HepG2 (cell line): ENCODE data around the gene MIA2. TPM values are rescaled to one million over a fixed set of nuclear protein-coding genes. Genes with fewer than 3 reads are reported as not detected.
A peak's percentile ranks its signal among the peaks of the same experiment; 100 is the strongest.

ENCODE experiments used
- CREB3 ChIP-seq: sonication (generic); formaldehyde crosslinking; IDR thresholded peaks from 2 replicates; pipeline ENCODE4 v1.5.0; 2020; ENCODE audit warnings: missing genetic modification reagents
- DRAP1 ChIP-seq: IDR thresholded peaks from 2 replicates; pipeline ENCODE4 v1.6.1; 2016; ENCODE audit warnings: missing genetic modification reagents, missing compliant biosample characterization
- JUN ChIP-seq: sonication (generic); formaldehyde crosslinking; IDR thresholded peaks from 2 replicates; pipeline ENCODE4 v1.4.0; 2020; ENCODE audit warnings: mild to moderate bottlenecking, missing genetic modification reagents
- MIER2 ChIP-seq: IDR thresholded peaks from 2 replicates; pipeline ENCODE4 v1.6.1; 2016; ENCODE audit warnings: missing biosample characterization, missing genetic modification reagents
- PATZ1 ChIP-seq: sonication (generic); formaldehyde crosslinking; IDR thresholded peaks from 2 replicates; pipeline ENCODE4 v1.4.0; 2020; ENCODE audit warnings: missing genetic modification reagents
- RAD21 ChIP-seq: fragments of 450-650 bp; formaldehyde crosslinking; IDR thresholded peaks from 2 replicates; pipeline ENCODE4 v1.5.0; 2020; ENCODE audit warnings: mild to moderate bottlenecking
- SIN3B ChIP-seq: fragments of 150-350 bp; IDR thresholded peaks from 2 replicates; pipeline ENCODE4 v1.6.1; 2014; ENCODE audit warnings: low read length
- TFDP1 ChIP-seq: IDR thresholded peaks from 2 replicates; pipeline ENCODE4 v1.6.1; 2016; ENCODE audit warnings: missing compliant biosample characterization, missing genetic modification reagents, borderline replicate concordance
- ZBTB7B ChIP-seq: sonication (generic); formaldehyde crosslinking; IDR thresholded peaks from 2 replicates; pipeline ENCODE4 v1.4.0; 2020; ENCODE audit warnings: missing genetic modification reagents
- ZMYM4 ChIP-seq: sonication (generic); formaldehyde crosslinking; IDR thresholded peaks from 2 replicates; pipeline ENCODE4 v1.8.1; 2023; ENCODE audit warnings: mild to moderate bottlenecking, missing genetic modification reagents
- ZNF205 ChIP-seq: IDR thresholded peaks from 2 replicates; pipeline ENCODE4 v1.6.1; 2018; ENCODE audit warnings: missing biosample characterization, missing genetic modification reagents
- ZNF280D ChIP-seq: sonication (generic); formaldehyde crosslinking; IDR thresholded peaks from 2 replicates; pipeline ENCODE4 v1.5.1; 2020; ENCODE audit warnings: mild to moderate bottlenecking, missing genetic modification reagents
- ZNF333 ChIP-seq: sonication (generic); formaldehyde crosslinking; IDR thresholded peaks from 2 replicates; pipeline ENCODE4 v1.4.0; 2020; ENCODE audit warnings: mild to moderate bottlenecking, missing genetic modification reagents, borderline replicate concordance
- ZNF451 ChIP-seq: sonication (generic); formaldehyde crosslinking; IDR thresholded peaks from 2 replicates; pipeline ENCODE4 v1.5.0; 2020; ENCODE audit warnings: mild to moderate bottlenecking, missing genetic modification reagents
- ZNF556 ChIP-seq: sonication (generic); formaldehyde crosslinking; IDR thresholded peaks from 2 replicates; pipeline ENCODE4 v1.4.0; 2020; ENCODE audit warnings: mild to moderate bottlenecking, missing genetic modification reagents, borderline replicate concordance
- ZNF598 ChIP-seq: sonication (generic); formaldehyde crosslinking; IDR thresholded peaks from 2 replicates; pipeline ENCODE4 v1.5.1; 2020; ENCODE audit warnings: mild to moderate bottlenecking, missing genetic modification reagents, borderline replicate concordance
- ZNF660 ChIP-seq: sonication (generic); formaldehyde crosslinking; IDR thresholded peaks from 2 replicates; pipeline ENCODE4 v1.5.1; 2020; ENCODE audit warnings: mild to moderate bottlenecking, low read depth, missing genetic modification reagents, borderline replicate concordance
- ZNF766 ChIP-seq: sonication (generic); formaldehyde crosslinking; IDR thresholded peaks from 2 replicates; pipeline ENCODE4 v1.5.0; 2020; ENCODE audit warnings: missing genetic modification reagents, borderline replicate concordance
- polyA plus RNA-seq, 8 experiments: library from polyadenylated mRNA; depleted of rRNA in 3 of 8; stranded (reverse) in 7 of 8; unstranded in 1 of 8; fragments of >200 nt; fragmentation: Illumina TruSeq in 4 of 8; extraction: Trizol in 4 of 8; gene quantifications; 2 replicates each; pipeline versions ENCODE4 v1.2.1 to v1.2.3, GENCODE V29; 2011 to 2016; ENCODE audit warnings: low read depth in 4 of 8, missing spikeins in 1 of 8, mixed read lengths in 1 of 8; ENCODE audit not compliant: insufficient read depth in 1 of 8
- total RNA-seq, 5 experiments: library from RNA; depleted of rRNA; stranded (reverse); fragments of >200 nt; fragmentation: Illumina TruSeq; extraction: Trizol; gene quantifications; 2 replicates each; pipeline ENCODE4 v1.2.3, GENCODE V29; 2016; ENCODE audit warnings: low read depth in 1 of 5

Gene MIA2
- total and polyA plus RNA-seq, 2 of the 13 experiments (the other 11 are each of a cell fraction or from before 2014, with no cell fraction given), result 134 to 158 TPM

- TF ChIP-seq PATZ1 (peak; percentile 52), DRAP1 (CRISPR knock-in tag) (peak; percentile 85), ZMYM4 (CRISPR knock-in tag) (peak; percentile 91), ZNF451 (CRISPR knock-in tag) (peak; percentile 86), RAD21 (CRISPR knock-in tag) (no peak; the same call in none of the 2 replicates), ZNF598 (CRISPR knock-in tag) (peak; percentile 99), CREB3 (CRISPR knock-in tag) (peak; percentile 87), ZNF333 (CRISPR knock-in tag) (peak; percentile 88), SIN3B (0 out of 2 replicates have a peak, but pooled peaks have one; percentile 20), ZNF660 (peak; percentile 10; the same call in 1 of the 2 replicates), MIER2 (CRISPR knock-in tag) (peak; percentile 53; the same call in 1 of the 2 replicates), ZNF280D (CRISPR knock-in tag) (no peak; the same call in none of the 2 replicates), ZNF766 (CRISPR knock-in tag) (peak; percentile 88), ZNF556 (CRISPR knock-in tag) (peak; percentile 98), ZBTB7B (CRISPR knock-in tag) (peak; percentile 98), ZNF205 (peak; percentile 83), TFDP1 (CRISPR knock-in tag) (peak; percentile 87; the same call in 1 of the 2 replicates), JUN (CRISPR knock-in tag) (peak; percentile 78; the same call in 1 of the 2 replicates)
These were observed 33.3 kb downstream of the MIA2 start (continued) for GRCh38 chr14:39266871-39267607.
